Fibroblast of pulmonary artery (primary cell): ENCODE results near the gene GPAM.

Source experiments
- DNase-seq: peaks from one replicate; pipeline ENCODE4 v3.0.0-alpha.2; 2010; ENCODE audit warnings: low read depth
- H3K4me3 ChIP-seq: replicated peaks from 2 replicates; pipeline ENCODE4 v1.5.1; 2011; ENCODE audit warnings: low read depth, mild to moderate bottlenecking, control low read depth, low read length, moderate library complexity
- TF ChIP-seq, protein P1 (sequence below): IDR thresholded peaks from 2 replicates; pipeline ENCODE4 v1.5.1; 2011; ENCODE audit warnings: mild to moderate bottlenecking, control low read depth, low read length, inconsistent platforms; ENCODE audit errors: missing control alignments

GPAM gene

GRCh38 chr10:112227331-112227987 lies 43.9 kb upstream of the GPAM start:
- no peak overlapping the region for H3K4me3 ChIP-seq
- no peak for DNase-seq
- TF ChIP-seq, protein P1, sequence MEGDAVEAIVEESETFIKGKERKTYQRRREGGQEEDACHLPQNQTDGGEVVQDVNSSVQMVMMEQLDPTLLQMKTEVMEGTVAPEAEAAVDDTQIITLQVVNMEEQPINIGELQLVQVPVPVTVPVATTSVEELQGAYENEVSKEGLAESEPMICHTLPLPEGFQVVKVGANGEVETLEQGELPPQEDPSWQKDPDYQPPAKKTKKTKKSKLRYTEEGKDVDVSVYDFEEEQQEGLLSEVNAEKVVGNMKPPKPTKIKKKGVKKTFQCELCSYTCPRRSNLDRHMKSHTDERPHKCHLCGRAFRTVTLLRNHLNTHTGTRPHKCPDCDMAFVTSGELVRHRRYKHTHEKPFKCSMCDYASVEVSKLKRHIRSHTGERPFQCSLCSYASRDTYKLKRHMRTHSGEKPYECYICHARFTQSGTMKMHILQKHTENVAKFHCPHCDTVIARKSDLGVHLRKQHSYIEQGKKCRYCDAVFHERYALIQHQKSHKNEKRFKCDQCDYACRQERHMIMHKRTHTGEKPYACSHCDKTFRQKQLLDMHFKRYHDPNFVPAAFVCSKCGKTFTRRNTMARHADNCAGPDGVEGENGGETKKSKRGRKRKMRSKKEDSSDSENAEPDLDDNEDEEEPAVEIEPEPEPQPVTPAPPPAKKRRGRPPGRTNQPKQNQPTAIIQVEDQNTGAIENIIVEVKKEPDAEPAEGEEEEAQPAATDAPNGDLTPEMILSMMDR, result no peak

DNA sequence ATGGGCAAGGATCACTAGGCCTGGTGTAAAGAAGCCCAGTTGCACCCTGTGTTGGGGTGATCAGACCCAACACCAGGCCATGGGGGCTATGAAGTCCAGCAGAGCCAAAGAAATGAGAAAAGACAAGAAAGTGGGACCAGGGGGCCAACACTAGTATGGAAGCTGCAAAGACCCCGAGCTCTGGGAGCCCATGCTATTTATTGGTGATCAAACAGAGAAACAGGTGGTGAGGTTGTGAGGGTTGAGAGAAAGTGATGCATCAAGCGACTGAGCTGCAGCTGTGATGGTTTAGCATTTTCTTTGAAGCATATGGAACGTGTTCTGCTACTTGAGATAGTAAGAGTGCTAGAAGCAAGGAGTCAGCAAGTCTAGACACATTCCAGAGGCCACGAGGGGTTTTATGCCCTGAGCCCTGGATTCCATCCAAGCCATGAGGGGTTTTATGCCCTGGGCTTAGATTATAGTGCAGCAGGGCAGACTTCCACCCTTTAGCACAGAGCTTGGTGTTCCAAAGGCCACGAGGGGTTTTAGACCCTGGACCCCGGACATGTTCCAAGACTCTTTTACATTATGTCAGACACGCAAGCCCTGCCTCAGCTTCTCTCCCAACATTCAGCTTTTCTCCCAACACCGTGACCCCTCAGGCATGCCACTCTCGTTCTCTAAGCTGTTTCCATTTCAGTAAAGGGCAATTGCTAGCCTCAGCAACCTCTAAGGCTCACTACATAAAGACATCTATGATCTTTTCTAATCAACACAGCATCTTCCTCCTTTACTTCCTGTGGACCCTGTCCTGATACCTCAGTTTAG lies 43.1 kb upstream of the GPAM start:
- DNase-seq, result no peak
- H3K4me3 ChIP-seq, result no peak overlapping the region
- TF ChIP-seq, protein P1, result no peak

GRCh38 chr10:112225771-112226438 lies 42.3 kb upstream of the GPAM start:
- TF ChIP-seq, protein P1, result no peak
- no peak overlapping the region for H3K4me3 ChIP-seq
- no peak for DNase-seq

DNA sequence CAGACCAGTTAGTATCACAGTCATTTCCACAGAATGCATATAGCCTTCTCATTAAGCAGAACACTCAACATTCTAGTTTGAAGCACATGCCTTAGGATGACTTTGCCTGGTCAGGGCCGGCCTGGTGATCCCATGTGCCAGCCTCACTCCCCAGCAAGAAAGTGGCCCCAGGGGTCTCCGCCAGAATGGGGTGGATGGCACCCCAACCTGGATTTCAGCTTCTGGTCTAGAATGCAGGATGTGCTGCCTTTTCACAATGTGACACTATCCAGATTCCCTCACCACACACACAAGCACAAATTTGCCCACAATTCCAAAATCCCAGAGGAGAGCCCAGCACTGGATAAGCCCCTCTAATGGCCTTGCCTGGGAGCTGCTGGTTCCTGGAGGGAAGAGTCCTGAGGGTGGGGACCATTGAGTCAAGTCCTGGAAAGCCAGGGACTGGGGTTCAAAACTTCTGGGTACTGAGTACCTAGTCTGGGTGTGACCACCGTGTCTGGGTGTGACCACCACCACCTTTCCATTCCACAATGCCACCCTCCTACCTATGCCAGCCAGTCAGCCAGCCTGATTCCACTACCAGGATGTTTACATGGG lies 41.5 kb upstream of the GPAM start:
- TF ChIP-seq, protein P1, result no peak
- DNase-seq, result no peak
- H3K4me3 ChIP-seq, result no peak overlapping the region

DNA sequence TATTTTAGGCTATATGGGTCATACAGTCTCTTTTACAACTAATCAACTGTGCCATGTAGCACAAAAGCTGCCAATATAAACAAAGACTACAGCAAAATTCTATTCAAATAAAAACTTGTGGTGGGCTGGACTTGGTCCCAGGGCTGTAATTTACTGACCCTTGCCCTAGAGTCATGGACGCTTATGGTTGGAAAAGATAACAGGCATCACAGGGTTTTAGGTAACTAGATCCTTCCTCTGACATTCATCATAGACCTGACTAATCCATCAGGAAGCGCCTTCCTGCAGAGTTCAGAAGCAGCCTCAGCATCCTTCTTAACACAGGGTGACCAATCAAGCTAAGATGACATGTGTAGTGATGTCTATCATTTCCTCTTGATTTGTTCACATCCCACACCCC lies 40.2 kb upstream of the GPAM start:
- no peak for DNase-seq
- TF ChIP-seq, protein P1, result no peak
- H3K4me3 ChIP-seq, result no peak overlapping the region

DNA sequence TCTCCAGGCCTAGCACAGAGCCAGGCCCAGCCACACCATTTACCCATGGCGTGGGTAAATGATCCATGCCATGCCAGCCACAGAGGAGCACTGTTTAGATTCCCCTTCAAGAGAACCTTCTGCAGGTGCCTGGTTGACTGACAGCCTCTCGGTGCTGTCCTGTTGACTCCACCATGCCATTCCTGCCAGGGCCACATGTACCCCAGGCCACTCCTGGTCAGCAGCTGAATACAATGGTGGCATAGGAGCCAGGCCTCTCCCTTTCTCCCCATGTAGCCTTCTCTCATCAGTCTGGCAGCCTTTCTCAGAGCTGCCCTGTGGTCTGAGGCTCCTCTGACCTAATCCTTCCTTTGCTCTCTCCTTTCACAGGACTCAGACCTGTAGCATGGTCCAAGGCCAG lies 39.2 kb upstream of the GPAM start:
- H3K4me3 ChIP-seq, result no peak overlapping the region
- no peak for DNase-seq
- TF ChIP-seq, protein P1, result no peak
